OCI-LY7 (cell line): ENCODE results near the gene MAGEB18.

ENCODE experiments used
- CTCF ChIP-seq: fragments of 200-600 bp; sonication (generic); conservative IDR thresholded peaks from 2 replicates; pipeline ENCODE4 v1.5.1; 2014; ENCODE audit warnings: mild to moderate bottlenecking, antibody characterized with exemption, low read length, moderate library complexity, mixed read lengths
- EZH2phosphoT487 ChIP-seq: fragments of 200-600 bp; sonication (generic); IDR thresholded peaks from 2 replicates; pipeline ENCODE4 v1.6.1; 2018; ENCODE audit warnings: low read depth, borderline replicate concordance, mild to moderate bottlenecking, mixed run types, antibody characterized with exemption, low read length, moderate library complexity, mixed read lengths

DNA sequence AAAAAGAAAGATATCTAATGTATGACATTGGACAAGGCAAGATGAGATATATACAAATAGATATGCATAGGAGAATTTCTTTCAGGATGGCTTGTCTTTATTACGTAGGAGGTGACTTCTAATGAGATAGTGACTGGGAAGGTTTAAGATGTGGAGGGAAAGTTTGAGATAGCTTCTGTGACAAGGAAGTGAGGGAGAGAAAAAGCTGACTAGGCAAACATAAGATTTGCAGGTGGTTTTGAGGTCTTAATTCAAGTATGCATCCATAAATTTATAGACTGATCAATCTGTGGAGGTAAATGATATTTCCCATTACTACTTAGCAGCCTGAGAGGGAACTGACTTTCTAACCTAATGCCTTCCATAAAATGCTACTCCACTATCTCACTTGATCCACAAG, 29.0 kb upstream of the MAGEB18 start:
- TF ChIP-seq CTCF (no peak), EZH2phosphoT487 (no peak)
